Testis (tissue), 2 donors: ENCODE data around the gene KRTAP21-2.

ENCODE experiments used
- CTCF ChIP-seq, 3 experiments: fragments of 450-650 bp in 2 of 3; fragments of 200-600 bp in 1 of 3; sonication (generic) in 1 of 3; IDR thresholded peaks; one replicate each; pipeline ENCODE4 v1.5.1; 2016 to 2019; ENCODE audit warnings: antibody characterized with exemption in 3 of 3, mild to moderate bottlenecking in 2 of 3, moderate library complexity in 1 of 3
- POLR2A ChIP-seq: fragments of 450-650 bp; IDR thresholded peaks from one replicate; pipeline ENCODE4 v1.6.1; 2017; ENCODE audit warnings: antibody characterized with exemption, mild to moderate bottlenecking, moderate library complexity

DNA sequence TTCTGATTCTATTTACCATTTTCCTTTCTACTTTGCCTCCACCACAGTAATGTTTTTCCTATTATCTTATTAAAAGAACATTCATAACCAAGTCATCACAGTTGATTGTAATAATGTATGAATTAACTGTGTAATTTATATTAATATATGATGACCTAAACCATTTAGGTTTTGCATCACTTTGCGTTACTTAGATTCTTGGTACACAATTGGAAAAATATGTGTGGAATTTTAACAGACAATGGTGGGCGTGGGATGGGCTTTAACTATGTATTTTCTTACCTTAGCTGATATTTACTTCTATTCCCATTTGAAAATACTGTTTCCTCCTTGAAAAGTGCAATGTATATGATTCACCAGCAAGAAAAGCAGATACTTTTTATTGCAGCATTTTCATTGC lies 32.1 kb downstream of the KRTAP21-2 start:
- TF ChIP-seq CTCF (IDR thresholded peaks at IDR 0.05) = no peak
- no peak for TF ChIP-seq POLR2A
